Mammary epithelial cell (primary cell): Measurements from ENCODE around the gene TMEM170A.

Source experiments
- CTCF ChIP-seq, 2 donors: IDR thresholded peaks in 1 of 2; conservative IDR thresholded peaks in 1 of 2; 2 replicates each; pipeline ENCODE4 v1.5.1; 2011 to 2012; ENCODE audit warnings: inconsistent platforms in 2 of 2, low read length in 2 of 2, mild to moderate bottlenecking in 2 of 2, control low read depth in 1 of 2, low read depth in 1 of 2; ENCODE audit not compliant: insufficient read depth in 1 of 2; ENCODE audit errors: extremely low read depth in 1 of 2
- EZH2 ChIP-seq: IDR thresholded peaks from 2 replicates; pipeline ENCODE4 v1.6.1; 2012; ENCODE audit warnings: low read length, inconsistent platforms, borderline replicate concordance

- TF ChIP-seq CTCF (conservative IDR thresholded peaks at IDR 0.05 in 1 of 2, IDR thresholded peaks at IDR 0.05 in 1 of 2; ENCODE audit: extremely low read depth in 1 of 2, insufficient read depth in 1 of 2, low read depth in 1 of 2, low read length in 2 of 2) (no peak), EZH2 (no peak)
These were observed 43.3 kb downstream of the TMEM170A start for GRCh38 chr16:75420987-75421819.
